Measurements from ENCODE around the gene PRR18. TPM values are rescaled to one million over a fixed set of nuclear protein-coding genes. Genes with fewer than 3 reads are reported as not detected.

PRR18 gene
- total RNA-seq, 1 experiment from 2014 or later = not detected

- intact Hi-C loops (cut with micrococcal nuclease) = no loop called here
- Histone ChIP-seq H3K79me2 (ENCODE audit: insufficient read depth, low read length) (no peaks in the 10 kb centered on the region), H3K4me2 (ENCODE audit: low read length) (no peak overlapping the region), H3K4me1 (ENCODE audit: control insufficient read depth in 1 of 2, insufficient read depth in 2 of 2, low read length in 2 of 2) (no peaks in the 10 kb centered on the region), H3K9ac (ENCODE audit: low read length) (no peak overlapping the region), H3K9me3 (ENCODE audit: control insufficient read depth in 1 of 2, insufficient read depth in 1 of 2, low read depth in 1 of 2, low read length in 2 of 2) (no peaks in the 10 kb centered on the region), H3K4me3 (replicated peaks in 1 of 2; ENCODE audit: low read depth in 1 of 2, low read length in 2 of 2) (no peak overlapping the region), H4K20me1 (ENCODE audit: insufficient read depth) (no peaks in the 10 kb centered on the region), H3K9me2 (ENCODE audit: insufficient read depth) (no peaks in the 10 kb centered on the region), H3K27me3 (ENCODE audit: insufficient read depth, low read length) (peaks cover 7% of the 10 kb centered on the region), H3K27ac (ENCODE audit: low read depth, low read length) (no peak overlapping the region), H3K36me3 (ENCODE audit: control insufficient read depth in 1 of 2, insufficient read depth in 2 of 2, low read length in 2 of 2) (no peaks in the 10 kb centered on the region; a peak in 1 of 4 replicates), H2AFZ (ENCODE audit: low read depth, low read length, poor library complexity, severe bottlenecking) (no peak overlapping the region)
- ChIA-PET POLR2A (no interaction called here), RAD21 (ENCODE audit: low non-redundant PET in 1 of 2, low total read pairs in 2 of 2, uncharacterized antibody in 2 of 2, unreplicated experiment in 2 of 2) (no interaction called here), CTCF (no interaction called here)
- no peak for DNase-seq (ENCODE audit: low read depth, low spot score)
- TF ChIP-seq RAD21 (IDR thresholded peaks at IDR 0.05; ENCODE audit: low read depth) (no peak), ZFX (IDR thresholded peaks at IDR 0.05) (no peak)
- TF ChIP-seq, protein P1, sequence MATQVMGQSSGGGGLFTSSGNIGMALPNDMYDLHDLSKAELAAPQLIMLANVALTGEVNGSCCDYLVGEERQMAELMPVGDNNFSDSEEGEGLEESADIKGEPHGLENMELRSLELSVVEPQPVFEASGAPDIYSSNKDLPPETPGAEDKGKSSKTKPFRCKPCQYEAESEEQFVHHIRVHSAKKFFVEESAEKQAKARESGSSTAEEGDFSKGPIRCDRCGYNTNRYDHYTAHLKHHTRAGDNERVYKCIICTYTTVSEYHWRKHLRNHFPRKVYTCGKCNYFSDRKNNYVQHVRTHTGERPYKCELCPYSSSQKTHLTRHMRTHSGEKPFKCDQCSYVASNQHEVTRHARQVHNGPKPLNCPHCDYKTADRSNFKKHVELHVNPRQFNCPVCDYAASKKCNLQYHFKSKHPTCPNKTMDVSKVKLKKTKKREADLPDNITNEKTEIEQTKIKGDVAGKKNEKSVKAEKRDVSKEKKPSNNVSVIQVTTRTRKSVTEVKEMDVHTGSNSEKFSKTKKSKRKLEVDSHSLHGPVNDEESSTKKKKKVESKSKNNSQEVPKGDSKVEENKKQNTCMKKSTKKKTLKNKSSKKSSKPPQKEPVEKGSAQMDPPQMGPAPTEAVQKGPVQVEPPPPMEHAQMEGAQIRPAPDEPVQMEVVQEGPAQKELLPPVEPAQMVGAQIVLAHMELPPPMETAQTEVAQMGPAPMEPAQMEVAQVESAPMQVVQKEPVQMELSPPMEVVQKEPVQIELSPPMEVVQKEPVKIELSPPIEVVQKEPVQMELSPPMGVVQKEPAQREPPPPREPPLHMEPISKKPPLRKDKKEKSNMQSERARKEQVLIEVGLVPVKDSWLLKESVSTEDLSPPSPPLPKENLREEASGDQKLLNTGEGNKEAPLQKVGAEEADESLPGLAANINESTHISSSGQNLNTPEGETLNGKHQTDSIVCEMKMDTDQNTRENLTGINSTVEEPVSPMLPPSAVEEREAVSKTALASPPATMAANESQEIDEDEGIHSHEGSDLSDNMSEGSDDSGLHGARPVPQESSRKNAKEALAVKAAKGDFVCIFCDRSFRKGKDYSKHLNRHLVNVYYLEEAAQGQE (IDR thresholded peaks at IDR 0.05; ENCODE audit: low read depth) = no peak
- no TSS peak for BruUV-seq (replicated peaks)
- ATAC-seq = no peak
These were observed 23.0 kb downstream of the PRR18 start for GRCh38 chr6:166285233-166285632.

GRCh38 chr6:166284640-166285039 is 23.6 kb downstream of the PRR18 start:
- H3K4me1 ChIP-seq (ENCODE audit: control insufficient read depth in 1 of 2, insufficient read depth in 2 of 2, low read length in 2 of 2) = no peaks in the 10 kb centered on the region
- no peak for ATAC-seq
- H4K20me1 ChIP-seq (ENCODE audit: insufficient read depth) = no peaks in the 10 kb centered on the region
- H3K9ac ChIP-seq (ENCODE audit: low read length) = no peak overlapping the region
- ChIA-PET POLR2A (no interaction called here), CTCF (no interaction called here), RAD21 (ENCODE audit: low non-redundant PET in 1 of 2, low total read pairs in 2 of 2, uncharacterized antibody in 2 of 2, unreplicated experiment in 2 of 2) (no interaction called here)
- H3K79me2 ChIP-seq (ENCODE audit: insufficient read depth, low read length) = no peaks in the 10 kb centered on the region
- H3K9me2 ChIP-seq (ENCODE audit: insufficient read depth) = no peaks in the 10 kb centered on the region
- H3K4me2 ChIP-seq (ENCODE audit: low read length) = no peak overlapping the region
- H2AFZ ChIP-seq (ENCODE audit: low read depth, low read length, poor library complexity, severe bottlenecking) = no peak overlapping the region
- TF ChIP-seq, protein P2, sequence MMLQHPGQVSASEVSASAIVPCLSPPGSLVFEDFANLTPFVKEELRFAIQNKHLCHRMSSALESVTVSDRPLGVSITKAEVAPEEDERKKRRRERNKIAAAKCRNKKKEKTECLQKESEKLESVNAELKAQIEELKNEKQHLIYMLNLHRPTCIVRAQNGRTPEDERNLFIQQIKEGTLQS (IDR thresholded peaks at IDR 0.05) = no peak
- TF ChIP-seq POLR2A (IDR thresholded peaks at IDR 0.05; ENCODE audit: borderline replicate concordance, extremely low read depth, insufficient read depth, insufficient read length) (no peak), ZNF274 (IDR thresholded peaks at IDR 0.05; ENCODE audit: low read depth, low read length) (no peak), SIN3A (IDR thresholded peaks at IDR 0.05; ENCODE audit: low read depth) (no peak), EZH2 (IDR thresholded peaks at IDR 0.05) (no peak), EGR1 (IDR thresholded peaks at IDR 0.05; ENCODE audit: low read depth) (no peak), EZH2phosphoT487 (IDR thresholded peaks at IDR 0.05; ENCODE audit: borderline replicate concordance) (no peak), CBX3 (IDR thresholded peaks at IDR 0.05; ENCODE audit: low read depth) (no peak), ZBTB33 (IDR thresholded peaks at IDR 0.05; ENCODE audit: extremely low read depth, insufficient replicate concordance, low read length) (no peak), ZFX (IDR thresholded peaks at IDR 0.05) (no peak), ELF1 (IDR thresholded peaks at IDR 0.05; ENCODE audit: borderline replicate concordance, low read depth) (no peak)
- TF ChIP-seq, protein P3, sequence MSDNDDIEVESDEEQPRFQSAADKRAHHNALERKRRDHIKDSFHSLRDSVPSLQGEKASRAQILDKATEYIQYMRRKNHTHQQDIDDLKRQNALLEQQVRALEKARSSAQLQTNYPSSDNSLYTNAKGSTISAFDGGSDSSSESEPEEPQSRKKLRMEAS (IDR thresholded peaks at IDR 0.05) = no peak
- no peak overlapping the region for H3K4me3 ChIP-seq (replicated peaks in 1 of 2; ENCODE audit: low read depth in 1 of 2, low read length in 2 of 2)
- H3K9me3 ChIP-seq (ENCODE audit: control insufficient read depth in 1 of 2, insufficient read depth in 1 of 2, low read depth in 1 of 2, low read length in 2 of 2) = no peaks in the 10 kb centered on the region
- DNase-seq (ENCODE audit: low read depth, low spot score) = no peak
- intact Hi-C loops (cut with micrococcal nuclease) = no loop called here
- H3K36me3 ChIP-seq (ENCODE audit: control insufficient read depth in 1 of 2, insufficient read depth in 2 of 2, low read length in 2 of 2) = no peaks in the 10 kb centered on the region; a peak in 1 of 4 replicates
- H3K27me3 ChIP-seq (ENCODE audit: insufficient read depth, low read length) = peaks cover 7% of the 10 kb centered on the region
- BruUV-seq (replicated peaks) = no TSS peak
- no peak overlapping the region for H3K27ac ChIP-seq (ENCODE audit: low read depth, low read length)
